HG03469 (cell line): ENCODE data around the gene SERPINB12.

ENCODE experiments used
- ATAC-seq: cut with Tn5 transposase; IDR thresholded peaks from one replicate; pipeline ENCODE4 v1.9.1; 2021; ENCODE audit warnings: mild to moderate bottlenecking, moderate library complexity, moderate number of reproducible peaks; ENCODE audit not compliant: unreplicated experiment

The SERPINB12 gene

GRCh38 chr18:63550068-63550467, 7.9 kb downstream of the SERPINB12 start:
- no peak for ATAC-seq

GRCh38 chr18:63551769-63552168, 9.6 kb downstream of the SERPINB12 start:
- ATAC-seq, result no peak

DNA sequence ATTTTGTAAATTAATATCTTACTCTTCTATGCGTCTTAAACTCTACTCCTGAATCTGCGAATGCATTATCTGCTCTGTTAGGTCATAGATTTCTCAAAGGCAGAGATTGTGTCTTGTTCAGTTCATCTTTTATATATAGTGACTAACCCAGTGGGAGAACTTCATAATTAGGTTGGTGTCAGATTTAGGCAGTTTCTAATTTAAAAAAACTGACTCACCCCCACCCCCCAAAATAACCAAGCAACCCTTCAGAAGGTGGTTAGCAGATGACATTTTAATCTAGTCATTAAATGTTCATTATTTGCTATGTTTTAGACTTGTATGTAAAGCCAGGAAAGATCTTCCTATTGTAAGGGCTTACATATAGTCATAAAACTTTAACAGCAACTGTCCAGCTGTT, 10.4 kb downstream of the SERPINB12 start:
- ATAC-seq, result no peak

DNA sequence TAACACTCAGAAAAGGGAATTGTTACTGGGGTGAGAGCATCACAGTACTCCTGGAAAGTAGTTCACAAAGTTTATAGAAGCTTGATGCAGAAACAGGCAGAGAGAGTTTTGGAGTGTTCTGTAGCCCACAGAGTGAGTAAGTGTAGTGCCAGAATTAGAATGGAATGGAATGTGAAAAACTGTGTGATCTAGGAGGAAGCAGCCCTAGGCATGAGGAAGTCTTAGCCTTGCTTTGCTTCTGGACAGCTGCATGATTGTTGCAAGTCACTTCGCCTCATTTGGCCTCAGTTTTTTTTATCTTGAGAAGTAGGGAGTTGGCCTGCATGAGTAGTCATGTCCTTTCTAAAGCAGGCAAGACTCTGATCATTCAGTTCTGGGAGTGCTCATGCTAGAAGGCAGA, 10.9 kb downstream of the SERPINB12 start:
- ATAC-seq, result no peak

DNA sequence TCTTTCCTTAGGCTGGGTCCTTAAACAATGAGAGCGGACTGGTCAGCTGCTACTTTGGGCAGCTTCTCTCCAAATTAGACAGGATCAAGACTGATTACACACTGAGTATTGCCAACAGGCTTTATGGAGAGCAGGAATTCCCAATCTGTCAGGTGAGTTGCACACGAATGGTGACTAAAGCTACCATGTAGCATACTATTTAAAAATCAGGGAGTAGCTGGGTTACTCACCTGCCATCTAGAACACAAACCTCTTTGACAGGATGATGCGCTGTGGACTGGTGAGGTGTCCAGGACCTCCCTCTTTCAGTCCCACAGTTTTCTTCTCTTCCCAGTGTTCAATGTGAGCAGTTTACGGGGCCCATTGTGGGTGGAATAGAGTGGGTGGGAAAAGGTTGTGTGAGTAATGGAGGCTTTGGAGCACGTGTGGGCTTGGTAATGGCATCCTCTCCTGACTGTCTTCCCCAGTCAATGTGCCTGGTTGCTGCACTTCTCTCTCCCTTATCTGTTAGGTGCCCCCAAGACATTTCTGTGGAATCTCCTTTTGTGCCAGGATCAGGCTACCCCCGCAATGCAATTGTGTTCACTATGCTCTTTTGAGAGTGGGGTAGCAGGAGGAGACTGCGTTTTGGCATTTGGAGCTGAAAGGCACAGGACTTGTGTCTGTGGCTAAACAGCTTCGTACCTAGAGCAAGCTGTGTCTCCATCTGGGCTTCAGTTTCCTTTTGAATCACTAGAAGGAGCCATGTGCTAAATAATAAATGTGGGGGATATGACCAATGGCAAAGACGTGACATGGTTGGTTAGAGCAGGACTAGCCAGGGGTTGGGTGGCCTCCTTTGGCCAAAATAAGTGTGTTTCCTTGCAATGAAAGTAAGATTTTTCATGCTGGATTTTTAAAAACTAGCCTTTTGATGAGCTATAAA, 17.7 kb downstream of the SERPINB12 start:
- peak; percentile 37 for ATAC-seq

DNA sequence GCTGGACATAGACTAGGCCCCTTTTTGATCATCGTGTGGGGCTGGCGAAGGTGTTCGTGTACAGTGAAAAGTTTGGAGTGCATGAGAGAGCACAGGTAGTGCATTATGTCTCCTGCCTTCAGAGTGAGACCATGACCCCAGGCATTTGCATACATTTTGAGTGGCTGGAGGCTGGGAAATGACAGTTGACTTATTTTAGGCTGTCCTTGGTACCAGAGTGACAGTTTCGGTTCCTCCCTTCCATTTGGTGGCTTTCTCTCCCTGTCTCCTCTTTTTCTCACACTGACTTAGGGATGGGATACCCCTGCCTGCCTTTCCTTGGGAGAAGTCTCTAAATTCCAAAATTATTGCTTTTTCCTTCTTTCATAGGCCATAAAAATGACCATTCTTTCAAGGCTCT, 20.1 kb downstream of the SERPINB12 start:
- ATAC-seq, result peak; percentile 89

GRCh38 chr18:63564021-63564420, 21.9 kb downstream of the SERPINB12 start:
- ATAC-seq, result no peak

- no peak for ATAC-seq
Measured at GRCh38 chr18:63564561-63564960, 22.4 kb downstream of the SERPINB12 start.

GRCh38 chr18:63567276-63567675, 25.1 kb downstream of the SERPINB12 start:
- ATAC-seq, result no peak

GRCh38 chr18:63567825-63568224, 25.7 kb downstream of the SERPINB12 start:
- ATAC-seq, result no peak

DNA sequence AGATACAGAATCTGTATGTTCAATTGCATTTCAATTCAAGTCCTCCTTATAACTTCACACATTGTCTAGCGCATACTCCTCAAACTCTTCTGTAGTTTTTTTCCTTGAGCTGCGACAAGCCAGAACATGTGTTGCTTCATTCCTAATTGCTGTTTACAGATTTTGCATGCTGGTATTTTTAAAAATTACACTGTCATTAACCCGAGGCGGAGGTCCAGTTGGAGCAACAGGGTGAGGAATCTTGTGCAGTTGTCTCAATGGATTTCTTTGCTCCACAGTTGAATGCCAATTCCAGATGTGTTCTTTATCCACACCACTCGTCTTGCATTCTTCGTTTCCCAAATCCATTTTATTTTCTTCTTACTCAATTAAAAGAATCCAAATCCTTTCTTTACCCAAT, 28.6 kb downstream of the SERPINB12 start:
- ATAC-seq, result no peak

DNA sequence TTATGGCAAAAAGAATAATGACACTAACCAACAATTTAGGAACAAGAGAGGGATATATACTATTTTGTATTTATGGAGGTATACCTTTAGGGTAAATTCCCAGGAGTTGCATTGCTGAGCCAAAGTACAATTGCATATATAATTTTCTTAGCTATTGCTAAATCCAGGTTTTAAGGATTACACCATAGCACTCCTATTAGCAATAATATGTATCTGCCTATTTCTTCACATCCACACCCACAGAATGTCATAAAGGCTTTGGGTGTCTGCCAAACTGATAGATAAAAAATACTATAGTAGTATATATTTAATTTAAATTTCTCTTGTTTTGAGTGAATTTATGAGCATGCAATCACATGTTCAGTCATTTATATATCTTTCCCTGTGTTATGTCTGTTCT, 33.5 kb downstream of the SERPINB12 start:
- no peak for ATAC-seq

DNA sequence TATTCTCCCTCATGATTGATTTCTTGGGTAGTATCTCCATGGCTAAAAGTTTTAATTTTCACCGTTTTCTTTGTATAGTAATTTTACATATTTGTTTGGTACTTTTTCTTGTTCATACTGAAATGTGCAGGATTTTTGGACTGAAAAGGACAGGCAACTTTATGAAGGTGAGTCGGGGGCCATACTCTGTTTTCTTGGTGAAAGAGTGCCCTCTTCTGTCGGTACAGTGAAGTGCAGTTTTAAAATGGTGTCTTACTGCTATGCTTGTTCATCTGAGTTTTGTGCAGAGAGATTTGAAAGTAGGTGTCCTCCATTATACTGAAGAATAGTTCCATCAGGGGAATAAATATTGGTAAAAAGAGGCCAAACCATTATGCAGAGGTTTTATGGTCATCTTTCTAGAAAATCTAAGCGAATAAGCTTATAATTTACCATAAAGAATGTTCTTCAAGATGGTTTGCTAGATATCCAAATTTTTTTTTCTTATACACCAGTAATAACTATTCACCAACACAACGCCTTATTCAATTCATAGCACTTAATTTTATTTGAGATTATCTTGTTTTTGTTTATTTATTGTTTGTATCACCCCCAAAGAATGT, 36.3 kb downstream of the SERPINB12 start:
- no peak for ATAC-seq

DNA sequence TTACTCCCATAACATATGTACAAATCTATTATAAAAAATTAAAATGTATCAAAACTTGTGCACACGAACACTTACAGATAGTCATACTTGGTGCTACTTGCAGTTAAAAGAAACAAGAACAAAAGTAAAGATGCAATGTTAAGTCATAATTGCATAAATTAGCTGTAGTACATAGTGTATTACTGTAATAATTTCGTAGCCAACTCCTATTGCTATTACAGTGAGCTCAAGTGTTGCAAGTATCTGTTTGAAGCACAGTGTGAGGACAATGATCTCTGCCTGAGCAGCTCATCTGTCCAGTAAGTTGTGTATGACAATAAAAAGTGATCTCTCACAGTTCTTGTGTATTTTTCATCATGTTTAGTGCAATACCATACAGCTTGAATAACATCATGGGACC, 37.4 kb downstream of the SERPINB12 start:
- ATAC-seq, result no peak

GRCh38 chr18:63585988-63586387, 43.8 kb downstream of the SERPINB12 start:
- no peak for ATAC-seq

DNA sequence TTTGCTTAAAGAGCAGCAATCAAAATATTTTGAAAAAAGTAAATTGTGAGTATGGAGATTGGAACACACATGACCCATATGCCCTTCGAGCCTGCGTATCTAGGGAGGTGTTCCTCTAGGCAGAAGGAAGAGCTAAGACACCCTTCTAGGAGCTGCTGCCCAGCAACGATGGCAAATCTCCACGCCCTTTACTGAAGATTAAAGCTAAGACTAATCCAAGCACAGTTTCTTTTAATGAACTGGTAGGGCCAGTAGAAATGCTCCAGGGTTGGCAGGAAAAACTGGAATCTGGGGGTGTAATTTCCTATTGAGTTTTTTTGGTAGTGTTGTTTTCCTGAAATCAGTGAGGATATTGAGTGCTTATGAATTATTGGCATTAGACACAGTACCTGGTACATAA, 44.3 kb downstream of the SERPINB12 start:
- no peak for ATAC-seq

DNA sequence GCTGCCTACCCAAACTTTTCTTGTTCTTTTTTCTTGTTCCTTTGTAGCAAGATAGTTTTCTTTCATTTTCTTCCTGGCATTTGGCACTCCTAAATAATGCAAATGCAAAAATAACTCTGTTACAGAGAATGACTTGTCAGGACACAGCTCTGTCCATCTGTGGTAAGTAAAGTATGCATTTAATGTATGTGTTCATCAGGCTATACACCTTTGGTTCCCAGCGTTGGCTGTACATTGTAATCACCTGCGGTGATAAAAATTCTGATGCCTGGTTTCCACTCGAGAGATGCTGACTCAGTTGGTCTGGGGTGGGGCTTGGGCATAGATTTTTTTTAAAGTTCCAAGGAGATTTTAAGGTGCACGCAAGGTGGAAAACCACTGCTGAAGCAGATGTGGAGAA, 44.8 kb downstream of the SERPINB12 start, which contains the start of gene SERPINB13:
Gene SERPINB13, plus strand, starts transcription at position 378 of the 400 bp plus-strand sequence. CDS start 1,325 bp downstream, outside the sequence.
- ATAC-seq, result no peak

- no peak for ATAC-seq
Measured at GRCh38 chr18:63588909-63589308, 46.7 kb downstream of the SERPINB12 start.

- no peak for ATAC-seq
Measured at GRCh38 chr18:63590373-63590772, 48.2 kb downstream of the SERPINB12 start.

GRCh38 chr18:63590966-63591695, 49.0 kb downstream of the SERPINB12 start:
- ATAC-seq, result no peak

DNA sequence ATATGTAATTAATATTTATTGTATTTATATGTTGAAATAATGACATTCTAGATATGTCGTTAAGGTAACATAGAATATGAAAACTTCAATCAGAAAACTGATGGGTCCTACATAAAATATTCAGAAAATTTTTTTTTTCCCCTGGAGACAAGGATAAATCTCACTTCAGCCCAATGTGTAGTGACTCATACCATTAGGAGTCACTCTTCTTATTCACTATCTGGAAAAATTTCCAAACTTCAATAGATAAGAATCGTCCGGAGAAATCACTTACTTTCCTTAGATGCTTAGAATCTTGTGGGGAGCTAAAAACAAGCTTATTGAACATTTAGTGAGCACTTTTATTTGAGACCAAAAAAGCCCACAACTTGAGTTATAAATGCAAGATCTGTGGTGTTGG, 49.6 kb downstream of the SERPINB12 start:
- no peak for ATAC-seq
